ENCODE measurements around the gene XRCC4.
"Not testable (repeated sequence)": the region's sequence is repeated elsewhere in the genome, so short reads cannot be mapped to it uniquely, and the experiment has no call there.

Gene XRCC4

DNA sequence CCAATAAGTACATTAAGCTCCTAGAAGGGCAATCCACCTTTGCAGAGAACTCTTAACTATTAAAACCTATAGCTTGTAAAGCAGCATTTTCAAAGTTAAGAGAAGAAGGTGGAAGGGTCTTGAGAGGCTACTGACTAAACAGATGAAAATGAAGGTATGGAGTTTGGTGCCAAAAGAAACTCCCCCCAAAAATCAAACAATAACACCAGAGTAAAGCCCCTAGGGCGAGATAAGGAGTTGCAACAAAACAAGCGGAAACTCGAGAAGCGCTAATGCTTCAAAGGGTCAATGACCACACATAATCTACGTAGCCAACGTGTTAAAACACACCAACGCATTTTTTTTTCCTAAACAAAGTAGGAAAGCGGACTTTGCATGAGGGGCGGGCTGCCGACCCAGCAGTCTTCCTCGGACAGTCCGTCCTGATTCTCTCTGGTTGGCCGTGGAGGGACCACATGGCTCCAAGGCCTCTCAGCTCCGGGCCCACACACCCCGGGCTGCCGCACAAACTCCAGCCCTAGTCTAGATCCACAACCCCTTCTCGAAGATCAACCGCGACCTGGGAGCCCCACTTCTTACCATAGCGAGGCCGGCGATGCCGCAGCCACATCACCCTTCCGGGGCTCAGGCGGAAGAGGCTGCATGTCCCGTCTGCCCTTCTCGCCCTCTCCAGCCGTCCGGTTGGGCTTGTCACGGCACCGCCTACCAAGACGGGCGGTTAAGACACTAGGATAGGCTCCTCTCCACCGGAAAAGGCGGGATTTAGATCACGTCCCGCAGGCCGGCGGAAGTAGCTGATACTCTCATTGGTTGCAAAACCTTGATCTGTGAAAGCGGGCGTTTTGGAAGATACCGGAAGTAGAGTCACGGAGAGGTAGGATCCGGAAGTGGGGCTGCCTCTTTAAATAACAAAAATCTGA, at the start of gene XRCC4, which contains the start of gene TMEM167A:
XRCC4 (plus strand) TSS at position 806 of the 920 bp plus-strand sequence. CDS start 27,373 bp downstream, outside the sequence.
TMEM167A (minus strand) TSS at position 653 of the 920 bp plus-strand sequence; CDS start at position 582, 71 bp downstream.
- in situ Hi-C loops (cut with MboI; ENCODE audit: low sequenced_read_pairs), result no loop called here

DNA sequence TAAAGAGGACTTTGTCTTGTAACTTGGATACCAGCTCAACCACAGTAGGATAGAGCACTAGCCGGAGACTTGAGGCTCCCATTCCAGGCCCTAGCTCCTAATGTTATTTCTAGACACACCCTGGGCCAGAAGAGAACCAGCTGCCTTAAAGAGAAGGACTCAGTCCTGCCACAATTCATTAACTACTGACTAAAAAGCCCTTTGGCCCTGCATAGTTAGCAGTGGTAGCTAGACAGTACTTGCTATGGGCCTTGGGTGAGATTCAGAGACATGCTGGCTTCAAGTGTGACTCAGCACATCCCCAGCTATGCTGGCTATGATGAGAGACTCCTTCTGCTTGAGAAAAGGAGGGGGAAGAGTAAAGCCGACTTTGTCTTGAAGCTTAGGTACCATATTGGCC, 47.4 kb upstream of the XRCC4 start:
- in situ Hi-C loops (cut with MboI; ENCODE audit: low sequenced_read_pairs), result no loop called here

DNA sequence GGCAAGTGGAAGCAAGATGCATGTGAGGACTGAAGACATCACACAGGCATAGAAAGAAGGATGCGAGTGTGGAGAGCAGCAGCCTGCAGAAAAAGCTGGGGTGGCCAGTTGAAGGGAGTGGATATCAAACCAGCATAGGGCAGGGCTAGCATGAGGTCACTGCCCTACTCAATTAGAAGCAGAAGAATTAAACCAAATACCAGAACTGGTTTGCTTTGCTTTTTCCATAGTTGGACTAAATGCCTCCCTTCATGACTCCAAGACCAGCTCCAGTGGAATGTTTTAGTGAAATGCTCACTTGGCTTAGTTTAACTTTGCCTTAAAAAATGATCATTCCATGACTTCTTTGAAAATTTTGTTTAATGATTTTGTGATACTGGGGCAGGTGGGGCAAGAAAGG, 46.0 kb upstream of the XRCC4 start:
- in situ Hi-C loops (cut with MboI; ENCODE audit: low sequenced_read_pairs), result no loop called here

DNA sequence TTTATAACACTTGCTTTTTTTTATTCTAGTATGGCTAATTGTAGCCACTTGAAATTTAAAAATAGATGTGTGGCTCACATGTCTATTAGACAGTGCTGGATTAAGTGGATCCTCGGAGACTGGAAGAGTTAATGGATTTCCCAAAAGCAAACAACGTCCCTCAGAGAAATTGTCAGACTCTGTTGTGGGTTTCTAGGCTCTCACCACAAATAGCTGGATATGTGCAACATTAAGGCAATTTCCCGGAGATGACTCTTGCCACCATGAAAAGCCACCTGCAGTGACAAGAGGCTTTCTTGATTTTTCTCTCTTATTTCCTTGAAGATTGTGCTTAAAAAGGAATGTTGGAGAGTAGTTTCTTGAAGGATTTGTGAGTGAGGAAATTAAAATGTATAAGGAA, 43.3 kb upstream of the XRCC4 start:
- in situ Hi-C loops (cut with MboI; ENCODE audit: low sequenced_read_pairs), result no loop called here

DNA sequence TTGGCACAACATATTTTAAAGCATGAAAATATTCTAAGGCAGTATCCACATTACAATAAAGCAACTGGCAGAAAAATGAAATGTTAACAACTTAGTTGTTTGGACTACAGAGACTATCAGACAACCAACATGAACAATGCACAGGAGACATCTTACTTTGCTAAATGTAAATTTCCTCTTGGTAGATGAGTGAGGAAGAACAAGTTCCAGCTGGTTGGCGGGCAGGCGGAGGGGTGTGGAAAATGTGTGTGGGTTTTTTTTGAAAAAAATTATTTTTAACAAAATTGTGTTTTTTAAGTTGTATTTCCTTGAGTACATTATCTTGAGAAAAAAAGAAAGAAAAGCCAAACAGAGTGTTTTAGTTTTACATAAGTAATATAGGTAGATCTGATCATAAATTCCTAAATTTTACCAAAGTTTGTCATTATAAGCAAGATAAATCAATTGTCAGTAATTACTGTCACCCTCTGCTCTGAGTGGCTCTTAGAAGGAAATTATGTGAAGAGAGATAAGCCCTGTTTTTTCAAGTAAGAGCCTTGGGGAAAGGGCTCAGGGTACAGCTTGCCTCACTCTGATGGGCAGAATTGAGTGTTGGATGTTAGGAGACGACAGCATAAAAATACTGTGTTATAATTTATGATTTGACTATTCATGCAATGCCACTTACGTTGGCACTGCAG, 42.7 kb upstream of the XRCC4 start:
- in situ Hi-C loops (cut with MboI; ENCODE audit: low sequenced_read_pairs), result no loop called here

DNA sequence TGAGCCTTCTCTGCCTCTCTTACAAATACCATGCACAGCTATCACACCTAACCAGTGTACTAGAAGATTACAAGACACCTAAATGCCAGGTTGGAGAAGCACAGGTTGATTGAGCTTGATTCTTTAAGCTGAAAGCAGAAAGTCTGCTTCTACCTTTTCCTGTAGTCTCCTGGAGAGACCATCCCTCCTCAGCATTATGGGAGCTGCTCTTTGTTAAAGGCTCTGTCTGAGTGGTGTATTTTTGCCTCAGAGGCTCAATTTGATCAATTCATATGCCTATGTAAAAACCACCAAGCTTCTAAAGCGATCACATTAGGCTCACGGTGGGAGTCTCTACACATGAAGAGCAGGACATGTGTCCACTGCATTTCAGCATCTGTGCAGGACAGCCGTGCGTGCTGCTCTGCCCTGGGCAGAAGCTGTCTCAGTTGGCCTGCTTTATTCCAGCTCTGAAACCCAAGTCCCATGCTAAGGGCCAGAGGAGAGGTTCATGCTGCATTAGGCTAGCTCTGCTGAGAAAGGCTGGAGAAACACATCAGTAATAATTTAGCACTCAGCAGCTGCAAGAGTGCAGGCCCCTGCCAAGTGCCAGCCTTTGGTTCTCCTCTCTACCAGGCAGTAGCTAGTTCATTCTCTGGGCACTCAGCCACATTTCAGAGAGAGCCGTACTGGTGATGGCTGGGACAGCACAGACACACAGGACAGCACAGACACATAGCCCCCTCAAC, 41.8 kb upstream of the XRCC4 start:
- in situ Hi-C loops (cut with MboI; ENCODE audit: low sequenced_read_pairs), result no loop called here

DNA sequence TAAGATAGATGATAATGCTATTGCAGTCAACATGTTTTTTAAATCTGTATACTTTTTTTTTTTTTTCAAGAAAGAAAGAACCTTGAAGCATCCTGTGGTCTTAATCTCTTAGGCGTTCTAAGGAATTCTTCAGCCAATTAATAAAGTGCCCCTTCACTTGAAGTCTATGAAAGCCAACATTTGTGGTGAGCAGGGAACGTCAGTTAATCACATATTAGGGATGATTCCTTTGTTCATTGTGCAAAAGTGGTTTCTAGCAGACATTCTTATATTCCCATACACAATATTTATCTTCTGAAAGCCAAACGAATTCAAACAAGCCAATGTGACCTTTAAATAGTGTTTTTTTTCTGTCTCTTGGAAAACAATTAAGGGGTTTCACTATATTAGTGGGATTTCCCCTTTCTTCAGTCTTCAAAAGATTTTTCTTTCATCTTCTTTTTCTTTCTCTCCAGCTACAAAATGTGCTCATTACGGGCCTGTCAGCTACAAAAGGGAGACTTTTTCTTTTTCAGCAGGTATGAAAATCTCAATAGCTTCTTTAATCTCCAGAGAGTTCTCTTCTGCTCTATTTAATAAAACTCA, 40.3 kb upstream of the XRCC4 start:
- in situ Hi-C loops (cut with MboI; ENCODE audit: low sequenced_read_pairs), result no loop called here

DNA sequence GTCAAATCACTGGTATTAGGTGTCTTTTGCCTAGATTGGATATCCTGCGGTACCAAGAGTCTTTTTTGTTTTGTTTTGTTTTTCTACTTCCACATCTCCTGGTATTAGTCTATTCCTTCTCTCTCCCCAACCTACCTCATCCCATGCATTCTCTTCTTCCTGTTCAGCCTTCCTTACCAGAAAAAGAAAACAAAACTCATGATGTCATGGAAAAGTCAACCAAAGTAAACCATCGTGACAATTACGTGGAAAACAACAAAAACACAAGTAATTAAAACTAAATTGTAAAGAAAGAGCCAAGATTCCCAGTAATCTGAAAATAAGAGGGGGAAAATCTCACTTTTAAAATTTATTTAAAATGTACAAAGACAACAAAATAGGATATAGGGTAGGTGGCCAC, 38.4 kb upstream of the XRCC4 start:
- in situ Hi-C loops (cut with MboI; ENCODE audit: low sequenced_read_pairs), result no loop called here

DNA sequence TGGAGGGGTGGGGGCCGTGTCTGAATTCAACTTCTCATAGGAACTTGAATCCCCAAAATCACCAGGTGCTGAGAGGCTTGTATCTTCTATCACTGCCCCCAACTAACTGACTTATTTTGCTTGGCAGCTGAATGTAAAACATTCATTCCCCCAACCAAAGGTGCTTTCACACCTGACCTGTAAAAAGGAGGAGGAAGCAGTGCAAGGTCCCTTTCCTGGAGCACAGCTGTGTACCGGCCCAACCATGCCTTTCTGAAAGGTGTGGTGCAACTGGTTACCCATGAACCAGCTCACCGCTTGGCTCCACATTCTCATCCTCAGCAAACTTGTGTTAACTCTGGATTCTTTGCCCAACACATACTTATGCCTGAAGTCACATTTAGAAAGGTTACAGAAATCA, 34.8 kb upstream of the XRCC4 start:
- in situ Hi-C loops (cut with MboI; ENCODE audit: low sequenced_read_pairs), result no loop called here

DNA sequence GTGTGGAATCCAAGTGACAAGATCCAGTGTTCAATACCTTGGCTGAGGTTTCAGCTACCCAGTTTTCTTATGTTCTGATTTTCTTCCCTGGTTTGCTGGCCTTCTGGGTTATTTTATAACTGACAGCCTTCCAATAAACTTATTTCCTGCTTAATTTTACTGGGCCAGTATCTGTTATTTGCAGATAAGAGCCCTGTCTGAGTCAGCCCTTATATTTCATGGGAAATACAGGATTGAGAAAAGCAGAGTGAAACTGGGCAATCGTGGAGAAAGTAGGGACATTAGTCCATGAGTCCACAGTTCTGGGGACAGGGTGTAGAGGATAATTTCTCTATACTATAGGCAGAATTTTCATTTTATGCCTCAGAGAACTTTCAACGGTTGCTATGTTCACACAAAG, 32.4 kb upstream of the XRCC4 start:
- in situ Hi-C loops (cut with MboI; ENCODE audit: low sequenced_read_pairs), result no loop called here

DNA sequence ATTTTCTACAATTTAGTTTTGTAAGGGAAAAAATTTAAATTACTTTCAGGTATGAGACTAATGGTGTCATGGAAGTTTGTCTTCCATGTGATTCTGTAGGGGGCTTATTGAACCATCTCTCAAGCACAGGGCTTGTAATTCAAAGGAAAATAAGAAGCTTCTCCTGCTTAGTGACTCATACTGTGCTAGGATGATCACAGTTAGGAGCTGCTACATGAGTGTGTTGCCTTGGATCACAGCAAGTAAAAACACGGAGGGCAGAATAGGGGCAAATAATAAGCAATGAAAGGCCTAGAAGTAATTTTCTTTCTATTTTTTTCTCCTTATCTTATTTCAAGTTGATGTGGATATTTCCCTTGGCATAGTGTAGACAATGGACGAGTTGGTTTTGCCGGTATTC, 29.1 kb upstream of the XRCC4 start:
- in situ Hi-C loops (cut with MboI; ENCODE audit: low sequenced_read_pairs), result no loop called here

DNA sequence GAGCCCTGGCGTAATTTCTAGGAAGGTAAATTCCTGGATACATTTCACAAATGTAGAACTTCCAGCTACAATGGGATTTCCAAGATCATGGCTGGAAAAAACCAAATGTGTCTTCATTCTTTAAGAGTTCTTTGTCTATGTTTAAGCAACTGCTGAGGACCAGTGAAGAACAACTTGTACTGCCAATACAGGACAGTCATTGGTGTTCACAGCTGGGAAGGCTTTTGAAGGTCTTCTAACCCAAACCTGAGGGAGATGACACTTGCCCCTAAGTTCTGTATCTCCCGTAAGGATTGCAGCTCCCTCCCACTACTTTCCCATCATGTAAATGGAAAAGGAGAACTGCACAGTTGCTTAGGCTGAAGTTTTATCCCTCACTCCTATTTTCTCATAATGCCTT, 28.5 kb upstream of the XRCC4 start:
- in situ Hi-C loops (cut with MboI; ENCODE audit: low sequenced_read_pairs), result no loop called here

DNA sequence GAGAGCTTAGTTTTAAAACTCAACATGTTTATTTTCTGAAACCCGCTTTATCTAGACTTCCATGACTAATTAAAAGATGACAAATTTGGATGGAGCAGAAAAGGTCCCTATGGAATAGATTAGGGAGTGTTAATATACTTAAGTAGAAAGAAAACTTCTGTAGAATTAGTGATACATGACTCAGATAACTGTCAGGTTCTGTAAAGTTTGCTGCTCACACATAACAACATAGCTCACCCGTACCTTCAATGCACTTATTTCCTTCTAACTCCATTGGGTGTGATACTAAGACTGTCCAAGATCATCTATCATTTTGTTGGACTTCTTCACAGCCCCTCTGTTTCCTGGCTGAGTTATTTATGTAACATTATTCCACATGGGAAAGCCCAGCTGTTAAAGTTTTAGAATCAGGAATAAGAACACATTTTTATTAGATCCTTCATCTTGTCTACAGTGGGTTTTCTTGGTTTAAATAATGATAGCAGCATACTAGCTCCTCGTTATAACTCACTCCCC, 27.9 kb upstream of the XRCC4 start:
- in situ Hi-C loops (cut with MboI; ENCODE audit: low sequenced_read_pairs), result no loop called here

DNA sequence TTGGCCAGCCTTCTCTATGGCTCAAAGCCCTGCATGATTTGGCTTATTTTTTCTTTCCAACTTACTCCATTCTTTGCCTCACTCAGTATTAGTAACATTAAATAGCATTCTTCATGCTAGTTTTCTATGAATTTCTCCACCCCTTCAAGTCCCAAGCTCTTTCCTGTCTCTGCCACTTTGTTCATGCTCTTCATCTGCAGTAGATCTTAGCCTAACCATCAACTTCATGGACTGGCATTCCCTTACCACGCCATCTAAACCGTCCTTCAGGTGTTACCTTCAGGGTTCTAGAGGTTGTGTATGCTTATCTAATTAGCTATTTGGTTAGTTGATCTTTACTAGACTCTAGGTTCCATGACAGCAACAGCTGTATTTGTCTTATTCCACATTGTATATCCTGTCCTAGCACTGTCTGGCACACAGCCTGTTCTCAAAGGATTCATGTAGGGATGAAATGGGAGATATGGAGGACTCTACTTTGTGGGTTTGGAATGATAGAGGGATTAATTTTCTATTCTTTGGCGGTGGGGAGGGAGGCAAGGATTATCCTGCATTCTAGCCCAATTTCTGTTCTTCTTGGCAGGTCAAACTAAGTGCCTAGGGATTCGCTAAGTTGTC, 26.5 kb upstream of the XRCC4 start:
- in situ Hi-C loops (cut with MboI; ENCODE audit: low sequenced_read_pairs), result no loop called here

DNA sequence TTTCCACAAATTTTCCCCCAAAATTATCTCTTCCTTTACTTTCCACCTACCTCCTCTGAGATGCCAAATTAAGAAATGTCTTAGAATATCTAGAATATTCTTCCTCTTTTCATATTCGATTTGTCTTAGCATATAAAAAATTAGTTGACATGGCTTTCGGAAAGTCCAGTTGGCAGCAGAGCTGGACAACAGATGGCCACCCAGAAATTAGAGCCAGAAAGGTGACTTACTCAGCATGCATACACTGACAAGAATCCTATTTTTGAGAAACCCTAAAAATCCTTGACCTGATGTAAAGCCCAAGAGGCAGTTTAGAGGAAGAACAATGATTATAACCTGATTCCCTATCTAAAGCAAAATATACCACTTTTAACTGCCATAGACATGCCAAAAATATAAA, 22.2 kb upstream of the XRCC4 start:
- in situ Hi-C loops (cut with MboI; ENCODE audit: low sequenced_read_pairs), result no loop called here

DNA sequence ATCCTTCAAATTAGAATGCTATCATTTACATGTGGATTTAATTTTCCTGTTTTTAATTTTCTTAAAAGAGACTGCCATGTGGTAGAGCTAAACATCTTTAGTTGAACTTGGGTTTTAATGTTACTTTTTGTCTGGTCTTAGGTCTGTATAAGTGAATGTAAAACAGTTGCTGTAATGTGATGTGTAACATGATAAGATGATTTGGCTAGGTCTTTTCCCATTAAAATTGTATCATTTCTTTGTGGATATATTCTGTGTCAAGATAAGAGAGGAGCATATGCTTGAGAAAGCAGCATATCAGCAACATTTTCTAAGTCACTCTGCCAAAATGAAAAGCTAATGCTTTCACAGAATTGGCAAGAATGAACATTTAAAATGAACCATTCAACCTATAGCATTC, 18.6 kb upstream of the XRCC4 start:
- in situ Hi-C loops (cut with MboI; ENCODE audit: low sequenced_read_pairs), result no loop called here

DNA sequence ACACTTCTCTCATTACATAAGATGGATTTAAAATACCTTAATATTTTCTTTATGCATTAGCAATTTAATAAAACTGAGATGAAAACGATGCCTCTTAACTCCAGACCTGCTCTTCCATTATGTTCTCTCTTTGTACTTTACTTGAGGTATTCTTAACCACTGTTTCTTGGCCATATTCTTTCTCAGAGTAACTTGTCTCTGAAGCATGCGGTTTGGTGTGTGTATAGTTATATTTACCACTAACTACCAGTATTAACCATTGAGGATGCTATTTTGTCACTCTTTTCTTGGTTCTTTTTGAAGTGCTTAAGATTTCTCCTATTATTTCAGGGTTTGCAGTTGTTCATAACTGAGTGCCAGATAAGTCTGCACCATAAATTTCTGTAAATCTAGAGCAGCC, 18.0 kb upstream of the XRCC4 start:
- in situ Hi-C loops (cut with MboI; ENCODE audit: low sequenced_read_pairs), result no loop called here

DNA sequence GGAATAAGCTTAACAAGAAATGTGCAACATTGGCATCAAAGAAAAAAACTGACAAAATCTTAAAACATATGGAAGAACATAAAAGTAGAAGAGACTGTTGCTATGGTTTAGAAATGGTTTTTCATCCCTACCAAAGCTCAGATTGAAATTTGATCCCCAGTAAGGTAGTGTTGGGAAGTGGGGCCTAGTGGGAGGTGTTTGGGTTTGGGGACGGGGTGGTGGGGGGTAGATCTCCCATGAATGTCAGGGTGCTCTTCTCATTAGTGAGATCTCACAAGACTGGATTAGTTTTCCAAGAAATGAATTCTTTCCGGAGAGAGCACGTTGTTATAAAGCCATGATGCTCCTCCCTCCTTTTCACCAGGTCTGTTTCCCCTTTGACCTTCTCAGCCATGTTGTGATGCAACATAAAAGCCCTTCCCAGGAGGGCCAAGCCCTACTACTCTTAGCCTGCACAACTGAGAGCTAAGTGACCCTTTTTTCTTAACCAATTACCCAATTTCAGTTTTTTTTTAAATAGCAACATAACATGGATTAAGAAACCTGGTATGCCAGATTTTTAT, 10.7 kb upstream of the XRCC4 start:
- in situ Hi-C loops (cut with MboI; ENCODE audit: low sequenced_read_pairs), result no loop called here

DNA sequence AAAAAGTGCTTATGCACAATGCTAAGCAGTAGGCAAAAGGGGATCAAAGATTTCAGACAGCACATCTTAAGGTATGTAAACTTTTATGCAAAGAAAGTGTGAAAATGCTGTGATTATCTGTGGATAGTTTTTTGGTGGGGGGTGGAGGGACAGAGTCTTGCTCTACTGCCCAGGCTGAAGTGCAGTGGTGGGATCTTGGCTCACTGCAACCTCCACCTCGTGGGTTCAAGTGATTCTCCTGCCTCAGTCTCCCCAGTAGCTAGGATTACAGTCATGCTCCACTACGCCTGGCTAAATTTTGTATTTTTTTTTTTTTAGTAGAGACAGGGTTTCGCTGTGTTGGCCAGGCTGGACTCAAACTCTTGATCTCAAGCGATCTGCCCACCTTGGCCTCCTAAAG, 10.0 kb upstream of the XRCC4 start:
- in situ Hi-C loops (cut with MboI; ENCODE audit: low sequenced_read_pairs), result not testable (repeated sequence)
